ENCODE data around the gene ENO3.

The ENO3 gene

DNA sequence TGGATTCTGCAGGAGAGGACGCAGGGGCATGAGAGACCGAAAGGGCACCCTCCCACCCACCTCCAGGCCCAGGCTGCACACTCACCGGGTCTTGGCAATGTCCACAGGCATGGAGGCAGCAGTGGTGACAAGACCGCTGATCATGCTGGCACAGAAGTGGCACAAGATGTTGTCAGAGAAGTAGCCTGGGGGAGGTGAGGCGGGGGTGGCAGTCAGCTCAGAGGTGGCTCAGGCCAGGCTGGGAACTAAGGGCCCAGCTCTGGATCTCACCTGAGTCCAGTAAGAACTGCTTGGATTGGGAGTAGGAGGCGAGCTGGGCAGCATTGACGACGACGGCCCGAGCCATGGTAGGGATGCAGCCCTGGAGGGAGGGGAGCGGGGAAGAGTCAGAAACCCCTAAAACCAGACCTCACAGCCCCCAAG is 12.8 kb upstream of the ENO3 start:
- no peak for DNase-seq

DNA sequence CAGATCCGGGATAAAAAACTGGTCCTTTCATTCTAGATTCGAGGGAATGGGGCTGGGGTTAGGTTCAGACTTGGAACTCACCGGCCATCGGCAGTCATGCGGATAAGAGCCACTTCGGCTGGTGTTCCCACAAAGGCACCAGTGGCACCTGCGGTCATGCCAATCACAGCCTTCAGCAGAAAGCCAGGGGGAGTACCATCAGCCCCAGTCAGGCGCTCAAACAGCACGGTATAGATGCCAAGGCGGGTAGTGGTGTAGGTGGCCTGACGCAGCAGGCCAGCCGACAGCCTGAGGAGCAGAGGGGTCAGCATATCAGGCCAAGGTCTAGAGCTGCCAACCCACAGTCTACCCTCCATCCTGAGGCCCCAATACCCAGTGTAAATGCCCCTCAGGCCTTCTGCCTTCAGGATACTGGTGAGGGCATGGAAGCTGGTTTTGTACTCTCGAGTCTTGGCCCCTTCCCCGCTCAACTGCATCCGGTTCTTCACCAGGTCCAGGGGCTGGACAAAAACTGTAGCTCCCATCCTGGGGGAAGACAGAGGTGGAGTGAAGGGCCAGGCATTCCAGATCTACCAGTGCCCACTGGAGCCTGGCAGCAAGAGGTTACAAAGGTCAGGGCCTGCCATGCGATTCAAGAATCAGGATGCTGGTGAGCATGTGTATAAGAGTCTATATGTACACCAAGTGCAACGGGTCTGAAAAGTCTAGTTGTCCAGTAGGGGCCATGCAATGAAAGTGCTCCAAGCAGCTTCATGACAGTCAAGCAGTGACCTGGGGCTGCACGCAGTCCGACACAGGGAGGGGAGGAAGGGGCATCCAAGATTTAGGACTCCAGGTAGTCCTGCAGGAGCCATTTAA is 12.0 kb upstream of the ENO3 start:
- no peak for DNase-seq

DNA sequence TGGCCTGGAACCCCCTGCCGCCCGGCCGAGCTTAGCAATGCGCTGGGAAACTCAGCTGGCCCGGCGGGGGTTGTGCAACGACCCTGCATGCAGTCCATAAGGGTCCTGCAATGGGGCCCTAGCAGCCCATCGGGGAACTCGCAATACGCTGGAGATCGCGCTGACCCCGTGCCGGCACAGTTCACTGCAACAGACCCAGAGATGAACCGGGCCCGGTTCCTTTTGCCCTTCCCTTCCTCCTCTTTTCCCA is 11.4 kb upstream of the ENO3 start:
- DNase-seq, result no peak

DNA sequence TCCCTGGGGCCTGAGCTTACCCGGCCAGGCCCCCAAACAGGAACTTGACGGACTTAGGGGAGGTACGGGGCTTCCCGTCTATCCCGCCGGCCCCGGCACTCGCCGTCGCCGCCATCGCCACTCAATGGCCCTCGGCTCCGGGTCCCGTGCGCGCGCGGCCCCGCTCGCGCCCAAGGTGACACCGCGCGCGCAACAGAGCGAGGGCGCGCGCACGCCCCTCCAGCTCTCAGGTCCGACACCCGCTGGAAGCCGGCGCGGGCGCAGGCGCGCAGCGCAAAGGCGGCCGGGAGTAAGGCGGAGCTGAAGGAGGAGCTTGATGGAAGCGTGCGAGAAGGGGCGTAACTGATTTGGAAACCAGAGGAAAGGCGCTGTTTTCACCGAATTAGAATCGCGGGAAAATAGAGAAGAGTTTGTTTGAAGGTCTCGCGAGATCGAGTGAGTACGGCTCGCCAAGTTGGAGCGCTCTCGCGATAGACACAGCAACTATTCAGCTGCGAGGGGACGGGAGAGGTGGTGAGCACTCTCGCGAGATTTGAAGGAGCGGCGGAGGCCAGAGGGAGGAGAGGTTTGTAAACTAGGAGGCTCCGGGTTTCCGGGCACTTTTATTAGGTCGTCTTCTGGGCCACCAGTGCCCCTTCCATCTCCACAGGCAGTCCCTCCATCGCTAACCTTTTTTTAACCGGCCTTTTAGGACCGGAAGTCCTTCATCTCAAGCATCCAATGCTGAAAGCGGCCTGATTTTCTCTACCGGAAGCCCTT is 10.9 kb upstream of the ENO3 start, which contains the start of the genes RNF167 and SLC25A11:
Gene RNF167 (plus strand): TSS at position 473 of the 759 bp plus-strand sequence. CDS start 642 bp downstream, outside the sequence.
Gene SLC25A11 (minus strand): TSS at position 251 of the 759 bp plus-strand sequence. CDS start 136 bp downstream, at position 115.
- DNase-seq, result peak; percentile 95

DNA sequence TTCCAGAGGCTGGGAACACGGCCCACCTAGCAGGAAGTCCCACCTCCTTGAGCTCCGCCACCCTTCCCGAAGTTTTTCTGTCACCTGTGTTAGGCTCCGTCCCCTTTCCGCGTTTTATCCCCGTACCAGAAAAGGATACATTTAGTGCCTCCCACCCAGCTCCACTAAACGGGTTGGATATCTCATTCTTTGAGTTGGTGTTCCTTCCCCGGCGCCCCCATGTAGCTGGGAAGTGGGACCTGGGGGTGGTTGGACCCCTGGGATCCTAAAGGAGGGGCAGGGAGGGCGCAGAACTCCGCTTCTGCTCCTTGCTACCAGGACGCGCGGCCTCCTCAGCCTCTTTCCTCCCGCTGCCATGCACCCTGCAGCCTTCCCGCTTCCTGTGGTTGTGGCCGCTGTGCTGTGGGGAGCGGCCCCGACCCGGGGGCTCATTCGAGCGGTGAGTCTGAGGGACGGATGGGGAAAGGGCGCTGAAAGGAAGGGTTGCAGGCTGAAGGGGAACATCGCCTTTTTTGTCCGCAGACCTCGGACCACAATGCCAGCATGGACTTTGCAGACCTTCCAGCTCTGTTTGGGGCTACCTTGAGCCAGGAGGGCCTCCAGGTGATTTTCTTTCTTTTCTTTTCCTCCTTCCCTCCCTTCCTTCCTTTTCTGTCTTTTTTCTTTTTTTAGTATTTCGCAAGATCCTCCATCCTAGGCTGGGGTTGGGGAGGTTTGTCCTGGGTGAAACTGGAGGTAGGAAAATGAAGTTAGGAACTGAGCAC is 10.2 kb upstream of the ENO3 start:
- peak; percentile 65 for DNase-seq

DNA sequence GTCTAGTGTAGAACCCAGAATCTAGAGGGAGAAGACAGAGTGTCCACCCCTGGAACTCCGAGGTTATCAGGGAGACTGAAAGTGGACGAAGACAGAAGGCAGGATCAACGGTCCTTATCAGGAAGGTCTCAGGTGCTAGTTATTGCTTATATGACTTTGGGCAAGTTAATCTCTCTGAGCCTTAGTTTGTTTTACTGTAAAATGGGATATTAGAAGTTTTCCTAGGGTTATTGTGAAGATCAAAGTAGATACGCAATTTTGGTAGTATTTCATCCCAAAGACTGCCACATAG is 9.7 kb upstream of the ENO3 start:
- DNase-seq, result no peak

DNA sequence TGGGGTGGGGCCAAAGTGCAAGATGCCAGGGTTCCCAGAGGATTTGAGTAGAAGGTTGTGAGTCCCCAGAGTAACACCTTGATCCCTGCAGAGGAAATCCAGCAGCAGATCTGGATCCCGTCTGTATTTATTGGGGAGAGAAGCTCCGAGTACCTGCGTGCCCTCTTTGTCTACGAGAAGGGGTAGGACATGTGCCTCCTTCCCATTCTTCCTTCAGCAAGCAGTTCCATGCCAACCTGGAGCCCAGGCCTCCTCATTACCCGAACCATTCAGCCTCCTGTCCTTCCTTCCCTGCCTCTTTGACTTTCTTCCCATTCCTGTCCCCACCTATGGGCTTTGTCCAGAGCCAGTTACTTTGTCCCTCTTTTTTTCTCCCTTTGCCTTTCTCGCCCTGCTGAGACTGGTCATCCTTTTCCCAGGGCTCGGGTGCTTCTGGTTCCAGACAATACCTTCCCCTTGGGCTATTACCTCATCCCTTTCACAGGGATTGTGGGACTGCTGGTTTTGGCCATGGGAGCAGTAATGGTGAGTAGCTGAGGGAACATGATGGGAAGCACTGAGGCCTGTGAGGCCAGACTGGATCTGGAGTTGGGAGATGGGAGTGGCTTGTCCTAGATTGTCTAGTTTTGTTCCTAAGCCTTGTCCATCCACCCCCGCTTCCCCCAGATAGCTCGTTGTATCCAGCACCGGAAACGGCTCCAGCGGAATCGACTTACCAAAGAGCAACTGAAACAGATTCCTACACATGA is 8.0 kb upstream of the ENO3 start:
- no peak for DNase-seq

DNA sequence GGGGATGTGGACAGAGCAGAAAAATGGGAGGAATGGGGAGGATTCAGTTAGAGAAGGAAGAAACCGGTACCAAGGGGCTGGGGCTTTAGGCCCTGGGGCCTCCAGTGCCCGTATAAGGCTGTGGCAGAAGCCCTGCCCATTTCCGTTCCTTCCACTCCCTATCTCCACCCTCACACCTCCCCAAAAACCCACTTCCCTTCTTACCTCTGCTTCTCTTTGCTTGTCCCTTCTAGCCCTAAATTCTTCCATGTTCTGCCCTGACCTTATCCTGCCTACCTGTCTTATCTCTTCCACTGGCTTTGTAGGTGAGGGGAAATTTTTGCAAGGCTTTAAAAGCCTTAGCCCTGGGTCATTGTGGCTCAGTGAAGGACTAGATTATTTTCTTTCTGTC is 6.8 kb upstream of the ENO3 start:
- peak; percentile 70 for DNase-seq

DNA sequence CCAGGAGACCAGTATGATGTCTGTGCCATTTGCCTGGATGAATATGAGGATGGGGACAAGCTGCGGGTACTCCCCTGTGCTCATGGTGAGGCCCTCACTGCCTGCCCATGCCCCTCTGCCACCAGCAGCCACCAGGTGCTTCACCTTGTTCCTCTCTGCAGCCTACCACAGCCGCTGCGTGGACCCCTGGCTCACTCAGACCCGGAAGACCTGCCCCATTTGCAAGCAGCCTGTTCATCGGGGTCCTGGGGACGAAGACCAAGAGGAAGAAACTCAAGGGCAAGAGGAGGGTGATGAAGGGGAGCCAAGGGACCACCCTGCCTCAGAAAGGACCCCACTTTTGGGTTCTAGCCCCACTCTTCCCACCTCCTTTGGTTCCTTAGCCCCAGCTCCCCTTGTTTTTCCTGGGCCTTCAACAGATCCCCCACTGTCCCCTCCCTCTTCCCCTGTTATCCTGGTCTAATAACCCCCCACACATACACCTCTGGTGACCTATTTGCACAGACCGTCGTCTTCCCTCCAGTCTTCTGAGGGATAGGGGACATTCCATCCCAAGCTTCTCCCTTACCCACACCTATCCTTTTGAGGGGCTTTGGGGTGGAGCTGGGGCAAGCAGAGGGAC is 6.3 kb upstream of the ENO3 start:
- peak; percentile 65 for DNase-seq

DNA sequence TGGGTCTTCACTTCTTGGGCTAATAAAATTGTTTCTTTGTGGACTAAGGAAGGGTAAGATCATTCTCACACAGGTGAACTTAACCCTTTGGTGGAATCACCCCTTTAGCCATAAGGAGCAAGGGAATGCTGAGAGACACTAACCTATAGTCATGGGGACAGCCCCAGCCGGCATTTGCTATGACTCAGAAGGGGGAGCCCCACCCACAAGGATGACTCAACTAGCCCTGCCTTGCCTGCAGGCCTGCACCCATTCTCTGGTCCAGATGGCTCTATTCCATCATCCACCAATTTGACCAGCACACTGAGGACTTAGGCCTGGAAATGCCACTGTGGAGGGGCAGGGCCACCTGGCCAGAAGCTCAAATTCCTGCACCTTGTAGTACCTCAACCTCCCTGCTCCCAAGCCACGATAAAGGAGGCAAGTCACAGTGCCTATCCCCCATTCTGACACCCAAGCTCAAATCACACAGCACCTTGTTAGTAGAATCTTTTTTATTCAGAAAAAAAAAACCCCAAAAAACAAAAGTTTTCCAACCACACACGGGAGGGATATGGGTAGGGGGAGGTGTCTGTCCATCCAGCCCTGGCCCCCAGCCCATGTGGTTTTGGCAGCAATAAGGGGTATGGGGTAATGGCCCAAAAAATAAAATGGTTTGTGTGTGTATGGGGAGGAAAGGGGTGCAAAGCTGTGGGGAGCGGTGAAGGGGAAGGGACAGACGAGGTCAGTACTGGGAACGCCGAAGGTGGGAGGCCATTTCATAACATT is 5.6 kb upstream of the ENO3 start:
- DNase-seq, result peak; percentile 92

DNA sequence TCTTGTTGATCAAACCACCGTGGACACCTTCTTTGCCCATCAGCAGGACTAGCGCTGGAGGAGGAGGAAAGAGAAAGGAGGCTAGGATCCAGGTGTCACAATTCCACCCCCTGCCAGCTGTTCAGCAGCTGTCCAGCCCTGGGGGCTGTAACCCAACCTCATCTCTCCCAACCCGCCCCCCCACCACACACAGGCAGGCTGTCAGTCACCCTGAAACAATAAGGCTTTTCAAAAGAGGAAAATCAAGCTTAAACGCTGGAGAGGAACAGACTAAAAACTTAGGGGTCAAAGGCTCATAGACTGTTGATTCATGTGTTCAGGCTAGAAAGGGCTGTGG is 5.0 kb upstream of the ENO3 start:
- no peak for DNase-seq

DNA sequence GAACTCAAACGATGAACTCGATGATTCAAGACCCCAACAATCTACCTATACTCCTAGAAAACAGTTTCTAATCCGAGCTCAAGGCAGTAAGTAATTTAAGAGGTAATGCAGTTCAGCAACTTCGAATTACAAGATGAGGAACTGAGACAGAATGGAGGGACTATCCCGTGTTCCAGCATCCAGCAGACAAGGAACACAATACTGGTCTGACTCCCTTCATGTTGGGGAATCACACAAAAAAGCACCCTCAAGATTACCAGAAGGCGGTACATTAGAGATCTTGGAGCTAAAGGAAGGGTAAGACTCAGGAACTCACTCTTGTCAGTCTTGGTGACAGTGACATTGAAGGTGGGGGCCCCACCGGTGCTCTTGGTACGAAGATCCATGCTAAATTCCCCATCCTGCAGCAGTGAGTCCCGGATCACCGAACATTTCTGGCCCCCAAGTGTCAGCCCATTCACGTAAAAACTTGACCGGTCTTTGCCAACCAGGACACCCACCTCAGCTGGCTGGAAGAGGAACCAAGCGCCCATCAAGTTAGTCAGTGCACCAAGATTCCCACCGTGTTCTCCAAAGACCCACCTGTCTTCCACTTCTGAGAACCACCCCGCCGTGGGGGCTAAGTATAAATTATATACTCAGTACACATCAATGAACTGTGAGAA is 4.5 kb upstream of the ENO3 start:
- no peak for DNase-seq

DNA sequence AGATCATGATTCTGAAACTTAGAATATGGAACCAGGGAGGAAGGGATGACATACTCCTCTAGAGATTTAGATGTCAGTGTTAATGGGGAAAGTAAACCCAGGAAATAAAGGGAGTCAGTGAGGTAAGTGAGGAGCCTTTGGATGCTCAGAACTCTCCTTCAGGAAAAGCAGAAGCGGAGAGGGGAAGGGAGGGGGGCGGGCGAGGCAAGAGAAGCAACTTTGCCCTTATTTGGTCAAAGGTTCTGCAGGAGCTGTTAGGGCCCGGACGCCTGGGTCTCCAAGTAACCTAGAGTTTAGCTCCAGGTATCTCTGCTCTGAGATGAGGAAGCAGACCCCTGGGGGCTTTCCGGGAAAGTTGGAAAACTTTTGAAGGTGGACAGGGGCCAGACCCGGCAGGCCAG is 3.9 kb upstream of the ENO3 start:
- DNase-seq, result no peak

DNA sequence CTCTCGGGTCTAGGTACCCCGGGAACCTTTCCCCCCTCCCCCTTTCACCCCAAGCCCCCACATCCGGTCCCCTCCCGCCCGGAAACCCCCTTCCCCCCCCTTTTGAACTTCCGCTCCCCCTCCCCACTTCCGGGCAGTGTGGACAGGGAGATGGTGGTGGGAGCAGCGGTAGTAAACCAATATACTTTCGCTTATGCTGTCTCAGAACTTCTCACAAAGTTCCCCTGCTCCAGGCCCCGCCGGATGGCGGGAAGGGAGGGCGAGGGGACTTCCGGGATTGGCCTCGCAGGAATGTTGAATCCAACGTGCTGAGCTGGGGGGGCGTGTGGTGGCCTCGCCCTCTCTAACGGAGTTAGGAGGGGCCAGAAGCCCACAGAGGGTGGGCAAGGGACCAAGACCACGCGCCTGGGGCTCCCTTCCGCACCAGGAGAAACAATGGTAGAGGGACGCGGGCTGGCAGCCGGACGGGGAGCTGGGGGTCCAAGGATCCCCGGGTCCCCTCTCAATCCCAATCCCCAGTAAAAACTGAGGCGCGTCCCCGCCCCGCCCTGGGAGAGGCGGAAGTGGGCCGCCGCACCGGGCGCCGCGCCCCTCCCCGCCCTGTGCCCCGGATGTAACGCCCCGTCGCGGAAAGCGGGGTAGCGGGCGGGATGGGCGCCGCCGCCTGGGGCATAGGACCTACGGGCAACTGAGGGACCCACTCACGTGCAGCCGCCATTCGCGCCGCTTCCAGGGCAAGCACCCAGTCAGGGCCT is 3.3 kb upstream of the ENO3 start:
- DNase-seq, result peak; percentile 80

DNA sequence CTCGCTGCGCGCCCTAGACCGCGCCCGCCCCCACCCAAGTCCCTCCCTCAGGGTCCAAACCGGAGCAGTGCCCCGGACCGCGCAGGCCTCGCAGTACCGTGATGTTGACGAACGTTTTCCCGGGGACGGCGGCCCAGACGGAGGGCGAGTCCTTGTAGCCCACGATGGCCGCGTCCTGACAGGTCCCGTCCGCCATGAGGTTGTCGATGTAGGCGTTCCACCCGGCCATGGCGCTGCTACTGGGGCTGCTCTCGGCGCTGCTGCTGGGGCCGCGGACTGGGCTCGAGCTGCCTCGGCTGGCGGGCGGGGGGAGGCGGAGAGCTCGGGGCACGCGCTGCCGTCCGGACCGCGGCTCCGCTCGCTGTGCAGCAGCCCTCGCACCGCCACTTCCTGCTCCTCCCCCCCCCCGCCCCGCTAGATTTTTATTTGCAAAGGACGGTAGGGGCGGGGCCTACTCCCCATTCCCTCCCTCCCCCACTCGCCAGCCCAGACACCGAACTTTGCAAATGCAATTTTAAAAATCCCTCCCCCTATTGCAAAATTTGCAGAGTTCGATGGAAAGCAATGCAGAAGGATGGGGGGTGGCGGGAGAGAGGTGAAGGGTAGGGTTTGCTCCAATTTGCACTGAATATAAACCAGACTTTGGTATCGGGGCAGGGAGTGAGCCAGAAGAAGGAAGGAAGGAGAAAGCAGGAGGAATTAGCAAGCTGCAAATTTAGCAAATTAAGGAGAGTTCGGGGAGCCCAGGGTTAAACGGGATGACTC is 2.6 kb upstream of the ENO3 start, which contains the start of gene PFN1:
Gene PFN1 (minus strand): TSS at position 365 of the 765 bp plus-strand sequence. CDS start 136 bp downstream, at position 229.
- DNase-seq, result peak; percentile 94

DNA sequence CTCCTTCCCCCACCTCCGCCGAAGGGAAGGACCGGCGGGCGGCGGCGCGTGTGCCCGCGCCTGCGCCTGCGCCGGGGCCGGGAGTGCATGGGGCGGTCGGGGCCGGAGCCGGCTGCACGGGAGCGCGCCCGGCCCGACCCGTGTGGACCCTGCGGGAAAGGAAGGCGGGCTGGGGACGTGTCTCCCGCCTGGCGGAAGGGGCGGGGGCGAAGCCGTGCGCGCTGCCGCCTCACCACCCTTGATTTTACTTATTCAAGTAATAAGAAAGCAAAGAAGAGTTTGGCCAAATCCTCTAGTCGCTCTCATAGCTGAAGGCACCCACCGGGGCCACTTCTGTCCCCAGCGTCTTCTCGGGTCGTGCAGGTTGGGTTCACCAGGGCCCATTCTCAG is 2.0 kb upstream of the ENO3 start:
- DNase-seq, result peak; percentile 84

DNA sequence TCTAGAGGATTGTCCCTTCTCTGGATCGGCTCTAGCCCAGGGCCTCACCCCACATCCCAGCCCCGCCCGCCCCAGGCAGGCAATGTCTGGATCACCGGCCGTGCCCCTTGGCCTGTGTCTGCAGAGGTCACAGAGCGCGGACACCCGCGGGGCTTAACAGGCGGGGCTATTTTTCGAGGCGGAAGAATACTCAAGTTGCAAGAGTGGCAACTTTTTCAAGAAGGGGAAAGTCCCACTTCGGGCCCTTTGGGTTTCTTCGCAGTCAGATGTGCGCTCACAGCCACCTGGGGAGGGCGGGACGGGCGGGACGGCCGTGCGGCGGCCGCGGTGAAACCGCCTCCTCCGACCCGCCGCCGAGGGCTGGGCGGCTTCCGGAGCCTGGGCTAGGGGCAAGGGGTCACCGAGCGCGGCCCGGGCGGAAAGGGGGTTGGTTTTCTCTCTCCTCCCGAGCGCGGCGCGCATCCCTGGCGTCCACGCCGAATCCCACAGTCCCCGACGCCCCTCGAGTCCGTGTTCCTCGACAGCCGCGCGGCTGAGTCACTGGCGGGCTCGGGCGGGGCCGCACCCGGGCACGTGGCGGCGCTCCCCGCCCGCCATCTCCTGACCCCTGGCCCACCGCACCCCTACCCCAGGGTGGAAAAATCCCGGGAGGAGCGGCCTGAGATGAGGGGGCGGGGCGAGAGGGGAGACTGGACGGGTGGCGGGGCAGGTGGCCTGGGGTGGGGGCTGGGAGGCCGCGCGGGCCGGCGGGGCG is 1.4 kb upstream of the ENO3 start:
- DNase-seq, result peak; percentile 80

DNA sequence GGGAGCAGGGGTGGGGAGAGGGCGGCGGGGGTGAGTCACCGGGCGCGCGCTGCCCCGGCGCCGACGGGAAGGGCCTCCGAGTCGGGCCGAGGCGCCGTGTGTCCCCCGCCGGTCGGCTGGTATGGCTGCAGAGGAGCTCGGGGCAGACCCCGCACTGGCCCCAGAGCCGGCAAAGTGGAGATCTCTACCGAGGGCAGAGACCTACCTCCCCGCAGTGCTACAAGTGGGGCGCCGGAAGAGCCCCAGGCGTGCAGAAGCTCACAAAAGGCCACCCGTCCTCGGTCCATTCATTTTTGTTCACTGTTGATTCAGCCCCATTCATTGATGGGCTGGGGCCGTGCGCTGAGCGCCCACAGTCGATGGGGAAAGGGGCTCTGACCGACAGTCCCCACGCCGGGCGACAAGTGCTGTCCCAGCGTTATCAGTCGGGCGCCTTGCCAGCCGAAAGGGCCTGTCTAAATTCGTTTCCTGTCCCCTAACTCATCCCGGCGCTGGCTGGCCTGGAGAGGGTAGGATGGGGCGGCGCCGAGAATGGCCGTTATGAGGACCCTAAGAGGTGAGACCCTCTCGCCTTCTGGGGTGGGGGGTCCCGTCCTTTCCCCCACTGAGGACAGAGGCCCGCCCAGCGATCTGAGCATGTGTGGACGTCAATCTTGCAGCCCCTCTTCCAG is 709 bp upstream of the ENO3 start:
- peak; percentile 63 for DNase-seq

Data from stimulated activated CD8-positive, alpha-beta memory T cell treated with anti-CD3 and anti-CD28 coated beads, Interleukin-4, amount 100 ng/mL, for 48 hours (primary cell).